Prostate gland (tissue), 2 donors: Measurements from ENCODE around the gene CCDC141.

Source experiments
- CTCF ChIP-seq, 4 experiments: fragments of 200-600 bp in 2 of 4; fragments of 450-650 bp in 2 of 4; sonication (generic) in 2 of 4; IDR thresholded peaks; 1 replicate in 3 of 4; 2 replicates in 1 of 4; pipeline ENCODE4 v1.5.1; 2016 to 2019; ENCODE audit warnings: antibody characterized with exemption in 4 of 4, mild to moderate bottlenecking in 2 of 4, moderate library complexity in 2 of 4
- POLR2A ChIP-seq: fragments of 450-650 bp; IDR thresholded peaks from one replicate; pipeline ENCODE4 v1.6.1; 2016; ENCODE audit warnings: antibody characterized with exemption, mild to moderate bottlenecking

GRCh38 chr2:178949584-178949983 is 100.4 kb downstream of the CCDC141 start:
- TF ChIP-seq CTCF (IDR thresholded peaks at IDR 0.05) (no peak), POLR2A (no peak)
